ENCODE data around the gene PREP.
"Not testable (repeated sequence)": the region's sequence is repeated elsewhere in the genome, so short reads cannot be mapped to it uniquely, and the experiment has no call there.

The PREP gene

DNA sequence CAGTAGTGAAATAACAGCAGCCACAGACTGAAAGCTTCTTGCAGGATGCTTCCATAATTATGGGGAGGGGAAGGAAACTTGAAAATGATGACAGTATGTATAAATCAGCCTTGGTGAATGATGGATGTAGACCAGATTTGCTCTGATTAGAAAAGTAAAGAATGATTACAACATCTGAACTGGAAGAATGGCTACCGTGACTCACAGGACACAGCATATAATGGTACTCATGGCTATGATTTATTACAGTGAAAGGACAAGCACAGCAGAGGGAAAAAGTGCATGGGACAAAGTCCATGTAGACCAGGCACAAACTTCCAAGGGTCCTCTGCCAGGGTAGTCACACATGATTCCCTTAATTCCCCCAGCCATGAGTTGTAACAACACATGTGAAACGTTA is 152.3 kb downstream of the PREP start:
- no CpG with 5 or more reads among the region's 2 CpGs for WGBS (ENCODE audit: extremely low coverage, insufficient coverage, low lambda C conversion rate)
- H3K23ac ChIP-seq (ENCODE audit: low read length) = no peak overlapping the region

DNA sequence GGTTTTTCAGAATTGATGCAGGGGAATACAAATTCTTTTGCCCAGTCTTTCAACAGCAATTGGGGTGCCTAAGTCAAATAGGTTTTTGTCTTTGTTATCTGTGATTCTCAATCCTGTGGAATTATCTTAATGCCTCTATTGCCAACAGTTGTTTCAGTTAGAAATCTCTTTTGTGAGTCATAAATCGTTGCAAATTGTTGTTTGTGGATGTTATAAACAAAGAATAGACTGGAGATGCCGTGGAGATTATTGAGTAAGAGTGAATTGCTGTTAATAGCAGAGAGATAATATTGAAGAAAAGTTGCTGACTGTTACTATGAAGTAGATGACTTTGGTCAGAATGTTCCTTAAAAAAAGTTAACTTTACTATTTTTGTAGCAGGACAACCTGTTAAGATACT is 159.4 kb downstream of the PREP start:
- no peak overlapping the region for H3K4me2 ChIP-seq (ENCODE audit: low read length)
- no peak overlapping the region for H3K27ac ChIP-seq (ENCODE audit: low read depth, low read length)
- no peak overlapping the region for H4K5ac ChIP-seq (ENCODE audit: low read length)
- H3K4me1 ChIP-seq (ENCODE audit: control insufficient read depth, low read depth, low read length) = no peaks in the 10 kb centered on the region
- no peak overlapping the region for H3K4me3 ChIP-seq (ENCODE audit: low read length)
- WGBS (ENCODE audit: extremely low coverage, insufficient coverage, low lambda C conversion rate) = no CpG with 5 or more reads among the region's 2 CpGs
- H4K8ac ChIP-seq (ENCODE audit: low read depth, low read length) = no peak overlapping the region
- no peak overlapping the region for H2BK5ac ChIP-seq (ENCODE audit: low read length)
- H3K23ac ChIP-seq (ENCODE audit: low read length) = no peak overlapping the region
- H2BK15ac ChIP-seq (replicated peaks; ENCODE audit: low read depth) = no peak overlapping the region
- H2BK120ac ChIP-seq (ENCODE audit: low read depth, low read length) = no peak overlapping the region
- H3K9ac ChIP-seq (ENCODE audit: low read length) = no peak overlapping the region
- no peaks in the 10 kb centered on the region for H3K36me3 ChIP-seq (ENCODE audit: control insufficient read depth, insufficient read depth, low read length)
- DNase-seq = no peak
- no peaks in the 10 kb centered on the region for H3K27me3 ChIP-seq (ENCODE audit: insufficient read depth, low read length, poor library complexity)
- no peak overlapping the region for H3K18ac ChIP-seq (ENCODE audit: low read length)
- H2AK5ac ChIP-seq (ENCODE audit: low read length) = no peak overlapping the region
- H3K4ac ChIP-seq (ENCODE audit: low read depth, low read length) = no peak overlapping the region
- no peaks in the 10 kb centered on the region for H3K79me1 ChIP-seq (ENCODE audit: low read length)
- no peaks in the 10 kb centered on the region for H3K79me2 ChIP-seq (ENCODE audit: control insufficient read depth, insufficient read depth, low read length)
- no peak overlapping the region for H3K56ac ChIP-seq (ENCODE audit: low read length)

More for the DNA sequence above, 152.3 kb downstream of the PREP start:
- H3K36me3 ChIP-seq (ENCODE audit: control insufficient read depth, insufficient read depth, low read length) = no peaks in the 10 kb centered on the region
- H4K8ac ChIP-seq (ENCODE audit: low read depth, low read length) = no peak overlapping the region
- H4K5ac ChIP-seq (ENCODE audit: low read length) = no peak overlapping the region
- H3K56ac ChIP-seq (ENCODE audit: low read length) = no peak overlapping the region
- H3K18ac ChIP-seq (ENCODE audit: low read length) = no peak overlapping the region
- H3K79me1 ChIP-seq (ENCODE audit: low read length) = no peaks in the 10 kb centered on the region
- H3K79me2 ChIP-seq (ENCODE audit: control insufficient read depth, insufficient read depth, low read length) = no peaks in the 10 kb centered on the region
- H3K27me3 ChIP-seq (ENCODE audit: insufficient read depth, low read length, poor library complexity) = no peaks in the 10 kb centered on the region
- H3K4ac ChIP-seq (ENCODE audit: low read depth, low read length) = no peak overlapping the region
- no peak overlapping the region for H2BK5ac ChIP-seq (ENCODE audit: low read length)
- no peak overlapping the region for H3K4me3 ChIP-seq (ENCODE audit: low read length)
- H3K4me1 ChIP-seq (ENCODE audit: control insufficient read depth, low read depth, low read length) = no peaks in the 10 kb centered on the region
- H2BK120ac ChIP-seq (ENCODE audit: low read depth, low read length) = no peak overlapping the region
- no peak overlapping the region for H3K27ac ChIP-seq (ENCODE audit: low read depth, low read length)
- no peak overlapping the region for H3K4me2 ChIP-seq (ENCODE audit: low read length)
- DNase-seq = no peak
- no peak overlapping the region for H3K9ac ChIP-seq (ENCODE audit: low read length)
- H2BK15ac ChIP-seq (replicated peaks; ENCODE audit: low read depth) = no peak overlapping the region
- H2AK5ac ChIP-seq (ENCODE audit: low read length) = no peak overlapping the region

DNA sequence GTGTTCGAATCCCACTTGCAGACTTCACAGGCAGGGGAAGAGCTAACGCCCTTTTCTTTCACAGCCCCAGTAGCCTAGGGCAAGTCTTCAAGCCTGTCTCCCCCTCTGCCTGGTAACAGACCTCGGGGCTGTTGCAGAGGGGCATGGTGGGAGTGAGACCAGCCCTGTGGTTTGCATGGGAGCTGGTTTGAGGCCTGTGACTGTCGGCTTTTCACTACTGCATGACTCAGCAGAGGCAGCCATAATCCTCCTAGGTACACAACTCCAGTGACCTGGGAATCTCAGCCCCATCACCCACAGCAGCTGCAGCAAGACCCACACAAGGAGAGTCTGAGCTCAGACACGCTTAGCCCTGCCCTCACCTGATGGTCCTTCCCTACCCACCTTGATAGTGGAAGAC is 167.7 kb downstream of the PREP start:
- Histone ChIP-seq H3K9ac (ENCODE audit: low read length) (no peak overlapping the region), H2BK5ac (ENCODE audit: low read length) (no peak overlapping the region), H3K23ac (ENCODE audit: low read length) (no peak overlapping the region), H2BK15ac (replicated peaks; ENCODE audit: low read depth) (no peak overlapping the region), H3K4me2 (ENCODE audit: low read length) (no peak overlapping the region), H4K8ac (ENCODE audit: low read depth, low read length) (no peak overlapping the region), H3K27ac (ENCODE audit: low read depth, low read length) (no peak overlapping the region), H3K36me3 (ENCODE audit: control insufficient read depth, insufficient read depth, low read length) (no peaks in the 10 kb centered on the region), H2AK5ac (ENCODE audit: low read length) (no peak overlapping the region), H3K27me3 (ENCODE audit: insufficient read depth, low read length, poor library complexity) (no peaks in the 10 kb centered on the region), H4K5ac (ENCODE audit: low read length) (no peak overlapping the region), H3K4ac (ENCODE audit: low read depth, low read length) (no peak overlapping the region), H3K79me1 (ENCODE audit: low read length) (no peaks in the 10 kb centered on the region), H3K79me2 (ENCODE audit: control insufficient read depth, insufficient read depth, low read length) (no peaks in the 10 kb centered on the region), H2BK120ac (ENCODE audit: low read depth, low read length) (no peak overlapping the region), H3K4me3 (ENCODE audit: low read length) (no peak overlapping the region), H3K4me1 (ENCODE audit: control insufficient read depth, low read depth, low read length) (no peaks in the 10 kb centered on the region), H3K18ac (ENCODE audit: low read length) (no peak overlapping the region), H3K56ac (ENCODE audit: low read length) (no peak overlapping the region)
- no peak for DNase-seq
- no CpG with 5 or more reads among the region's 5 CpGs for WGBS (ENCODE audit: extremely low coverage, insufficient coverage, low lambda C conversion rate)

GRCh38 chr6:105231771-105232170 is 171.1 kb downstream of the PREP start:
- H3K4me1 ChIP-seq (ENCODE audit: control insufficient read depth, low read depth, low read length); H3K23ac ChIP-seq (ENCODE audit: low read length); H2BK120ac ChIP-seq (ENCODE audit: low read depth, low read length); H3K4me3 ChIP-seq (ENCODE audit: low read length); H4K5ac ChIP-seq (ENCODE audit: low read length); H3K27me3 ChIP-seq (ENCODE audit: insufficient read depth, low read length, poor library complexity); H3K4me2 ChIP-seq (ENCODE audit: low read length); H3K79me2 ChIP-seq (ENCODE audit: control insufficient read depth, insufficient read depth, low read length); H3K27ac ChIP-seq (ENCODE audit: low read depth, low read length); H2AK5ac ChIP-seq (ENCODE audit: low read length); H3K18ac ChIP-seq (ENCODE audit: low read length); H3K9ac ChIP-seq (ENCODE audit: low read length); H3K36me3 ChIP-seq (ENCODE audit: control insufficient read depth, insufficient read depth, low read length); H2BK5ac ChIP-seq (ENCODE audit: low read length); H3K4ac ChIP-seq (ENCODE audit: low read depth, low read length); H2BK15ac ChIP-seq (replicated peaks; ENCODE audit: low read depth); DNase-seq; H4K8ac ChIP-seq (ENCODE audit: low read depth, low read length); H3K79me1 ChIP-seq (ENCODE audit: low read length); H3K56ac ChIP-seq (ENCODE audit: low read length): not testable (repeated sequence)
- WGBS (ENCODE audit: extremely low coverage, insufficient coverage, low lambda C conversion rate) = no CpG with 5 or more reads among the region's 4 CpGs

Data from mesendoderm (in vitro differentiated cells).